T-helper 9 cell (primary cell): ENCODE measurements around the gene PI4K2A.
"Not testable (repeated sequence)": the region's sequence is repeated elsewhere in the genome, so short reads cannot be mapped to it uniquely, and the experiment has no call there.

Experiments
- DNase-seq: peaks from one replicate; pipeline ENCODE4 v3.0.0-alpha.2; 2020

The PI4K2A gene

GRCh38 chr10:97676770-97677581, 36.5 kb downstream of the PI4K2A start:
- peak; percentile 43 for DNase-seq

GRCh38 chr10:97679594-97679993, 39.1 kb downstream of the PI4K2A start:
- DNase-seq = no peak

DNA sequence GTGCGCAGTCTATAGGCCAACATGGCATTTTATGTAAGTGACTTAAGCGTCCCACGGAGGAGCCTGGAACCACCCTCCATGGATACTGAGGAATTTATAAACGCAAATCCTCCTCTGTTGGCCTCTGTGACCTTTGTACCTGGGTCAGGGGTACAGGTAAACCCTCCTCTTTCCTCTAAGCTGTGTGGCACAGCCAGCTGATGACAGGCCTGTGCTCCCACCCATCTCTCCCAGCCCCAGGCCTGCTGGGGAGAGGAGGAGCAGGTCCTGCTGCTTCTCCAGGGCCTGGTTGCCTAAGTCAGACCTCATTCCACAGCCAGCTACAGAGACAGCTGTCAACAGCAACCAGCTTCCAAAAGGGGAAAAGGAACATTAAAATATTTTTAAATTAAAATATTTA, 41.6 kb downstream of the PI4K2A start:
- DNase-seq = no peak

- no peak for DNase-seq
These were observed 43.3 kb downstream of the PI4K2A start for GRCh38 chr10:97683556-97684367.

DNA sequence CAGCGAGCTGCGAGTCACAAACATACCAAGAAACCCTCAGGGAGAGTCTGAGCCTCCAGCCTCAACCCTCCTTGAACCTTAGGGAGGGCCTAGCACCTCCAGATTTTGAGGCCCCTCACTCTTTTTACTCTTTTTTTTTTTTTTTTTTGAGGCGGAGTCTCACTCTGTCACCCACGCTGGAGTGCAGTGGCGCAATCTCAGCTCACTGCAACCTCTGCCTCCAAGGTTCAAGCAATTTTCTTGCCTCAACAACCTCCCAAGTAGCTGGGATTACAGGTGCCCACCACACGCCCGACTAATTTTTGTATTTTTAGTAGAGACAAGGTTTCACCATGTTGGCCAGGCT, 43.9 kb downstream of the PI4K2A start:
- not testable (repeated sequence) for DNase-seq

- no peak for DNase-seq
These were observed 44.5 kb downstream of the PI4K2A start for GRCh38 chr10:97684866-97685394.

DNA sequence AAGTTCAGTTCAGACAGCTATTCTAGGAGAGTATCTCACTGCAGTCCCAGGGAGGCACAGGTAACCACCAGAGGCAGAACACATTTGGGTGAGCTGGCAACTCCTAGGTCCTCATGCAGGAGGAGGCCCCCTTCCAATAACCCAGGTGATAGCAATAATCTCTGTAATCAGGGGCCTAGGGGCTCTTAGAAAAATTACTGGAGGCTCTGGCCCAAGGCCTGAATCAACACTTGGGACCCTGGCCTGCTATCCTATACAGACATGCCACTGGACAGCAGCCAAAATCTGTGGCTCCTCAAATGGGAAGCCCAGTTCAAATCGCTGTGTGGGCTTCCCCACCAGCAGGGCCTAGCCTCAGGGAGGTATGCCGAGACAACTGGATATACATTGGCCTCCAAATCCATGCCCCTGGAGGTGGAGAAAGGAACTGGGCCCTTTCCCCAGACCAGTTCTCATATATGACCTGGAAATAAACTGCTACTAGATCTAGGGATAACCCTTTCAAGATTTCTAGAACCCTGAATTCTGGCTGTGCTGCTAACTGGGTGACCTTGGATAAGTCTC, 45.0 kb downstream of the PI4K2A start:
- no peak for DNase-seq

GRCh38 chr10:97686301-97686961, 46.0 kb downstream of the PI4K2A start:
- DNase-seq = no peak

- peak; percentile 95 for DNase-seq
These were observed 46.7 kb downstream of the PI4K2A start, which contains the start of gene AVPI1 for GRCh38 chr10:97686962-97687784. Gene AVPI1, minus strand, starts transcription at chr10:97687241. Its CDS starts 7,336 bp downstream, at chr10:97679905.

GRCh38 chr10:97687785-97688781, 47.6 kb downstream of the PI4K2A start:
- DNase-seq = no peak

DNA sequence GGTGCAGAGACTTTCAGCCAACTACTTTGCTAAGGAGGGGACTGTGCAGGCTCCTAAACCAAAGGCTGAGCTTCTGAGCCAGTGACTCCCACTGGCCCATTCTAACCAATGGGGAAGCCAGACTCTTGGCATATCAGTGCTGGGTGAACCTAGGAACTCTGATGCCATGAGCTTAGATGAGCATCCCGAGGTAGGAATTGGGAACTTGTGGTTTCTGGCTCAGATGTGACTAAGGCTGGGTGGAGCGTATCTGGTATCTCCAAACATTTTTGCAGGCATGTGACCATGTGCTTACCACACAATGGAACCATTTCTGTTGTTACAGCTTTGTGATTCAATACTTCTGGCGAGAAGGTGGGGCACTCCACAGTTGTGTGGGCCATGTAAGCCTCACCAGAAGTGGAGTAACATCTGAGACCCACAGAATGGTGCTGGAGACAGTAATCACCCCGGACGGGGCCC, 49.1 kb downstream of the PI4K2A start:
- DNase-seq = no peak

- no peak for DNase-seq
These were observed 49.7 kb downstream of the PI4K2A start for GRCh38 chr10:97690133-97690532.

DNA sequence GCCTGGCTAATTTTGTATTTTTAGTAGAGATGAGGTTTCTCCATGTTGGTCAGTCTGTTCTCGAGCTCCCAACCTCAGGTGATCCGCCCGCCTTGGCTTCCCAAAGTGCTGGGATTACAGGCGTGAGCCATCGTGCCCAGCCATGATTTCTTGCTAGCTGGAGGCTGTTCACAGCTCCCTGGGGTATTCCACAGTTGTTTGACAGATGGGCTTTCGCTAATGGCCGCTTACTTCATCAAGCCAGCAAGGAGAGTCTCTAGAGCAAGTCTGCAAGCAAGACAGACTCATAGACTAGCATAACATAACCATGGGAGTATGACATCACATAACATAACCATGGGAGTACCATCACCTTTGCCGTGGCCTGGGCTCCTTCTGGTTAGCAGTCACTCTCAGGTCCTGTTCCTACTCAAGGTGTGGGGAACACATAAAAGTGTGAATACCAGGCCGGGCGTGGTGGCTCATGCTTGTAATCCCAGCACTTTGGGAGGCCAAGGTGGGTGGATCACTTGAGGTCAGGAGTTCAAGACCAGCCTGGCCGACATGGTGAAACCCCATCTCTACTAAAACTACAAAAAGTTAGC, 57.7 kb downstream of the PI4K2A start:
- DNase-seq = not testable (repeated sequence)

DNA sequence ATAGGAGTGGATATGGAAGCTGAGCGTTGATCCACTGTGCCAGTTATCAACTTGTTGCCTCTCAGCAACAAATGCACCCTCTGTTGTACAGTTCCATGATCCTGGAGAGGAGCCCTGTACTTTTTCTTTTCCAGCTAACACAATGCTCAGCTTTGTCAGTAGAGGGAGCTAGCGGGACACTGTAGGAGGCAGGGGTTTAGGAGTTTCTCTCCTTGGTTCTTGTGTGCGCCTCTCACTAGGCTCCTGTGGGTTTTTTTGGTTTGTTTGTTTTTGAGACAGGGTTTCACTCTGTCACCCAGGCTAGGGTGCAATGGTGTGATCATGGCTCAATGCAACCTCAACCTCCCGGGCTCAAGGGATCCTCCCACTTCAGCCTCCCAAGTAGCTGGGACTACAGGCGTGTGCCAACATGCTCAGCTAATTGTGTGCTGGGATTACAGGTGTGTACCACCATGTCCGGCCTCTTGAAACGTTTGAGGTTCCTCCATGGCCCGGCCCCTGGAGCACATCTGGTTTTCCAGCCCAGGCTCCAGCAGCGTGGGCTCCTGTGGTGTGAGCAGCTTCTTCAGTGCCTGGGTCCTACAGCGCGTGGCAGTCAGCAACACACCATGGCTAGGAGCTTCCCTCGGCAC, 61.1 kb downstream of the PI4K2A start:
- DNase-seq = peak; percentile 17

DNA sequence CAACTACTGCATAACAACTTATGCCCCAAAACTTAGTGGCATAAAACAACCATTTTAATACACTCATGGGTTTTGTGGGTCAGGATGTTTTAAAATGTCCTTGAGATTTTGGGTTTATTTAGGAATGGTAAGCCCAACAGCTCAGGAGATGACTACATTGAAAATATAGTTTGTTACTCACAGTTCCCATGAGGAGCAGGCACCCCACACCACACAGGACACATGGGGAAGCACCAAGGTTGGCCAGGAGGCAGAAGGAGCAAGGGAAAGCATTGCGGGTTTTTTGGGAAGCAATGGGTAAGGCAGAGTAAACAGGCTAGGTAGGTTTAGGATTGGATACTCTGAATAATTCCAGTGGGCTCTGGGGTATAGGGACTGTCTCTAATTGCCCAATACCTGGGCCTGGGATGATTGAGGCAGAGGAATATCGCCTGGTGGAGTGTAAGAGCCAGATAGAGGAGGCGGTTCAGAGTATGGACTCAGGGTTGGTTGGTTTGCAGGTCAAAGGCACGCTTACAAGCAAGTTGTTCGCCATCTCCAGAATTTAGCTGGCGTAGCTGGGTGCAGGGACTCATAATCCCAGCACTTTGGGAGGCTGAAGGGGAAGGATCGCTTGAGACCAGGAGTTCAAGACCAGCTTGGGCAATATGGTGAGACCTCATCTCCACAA, 63.1 kb downstream of the PI4K2A start:
- DNase-seq = no peak

DNA sequence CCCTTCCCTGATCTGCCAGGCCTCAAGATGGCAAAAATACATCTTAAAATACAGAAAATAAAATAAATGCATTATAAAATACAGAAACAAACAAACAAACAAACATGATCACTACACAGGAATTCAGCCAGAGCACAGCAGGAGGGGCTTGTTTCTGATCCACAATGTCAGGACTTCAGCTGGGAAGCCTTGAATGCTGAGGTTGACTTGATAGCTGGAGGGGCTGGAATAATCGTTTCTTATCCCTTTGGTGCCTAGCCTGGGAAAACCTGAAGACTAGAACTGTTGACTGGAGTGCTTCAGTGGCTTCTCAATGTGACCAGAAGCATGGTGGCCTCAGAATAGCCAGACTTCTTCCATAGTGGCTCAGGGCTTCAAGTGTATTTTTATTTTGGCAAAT, 63.9 kb downstream of the PI4K2A start:
- no peak for DNase-seq

DNA sequence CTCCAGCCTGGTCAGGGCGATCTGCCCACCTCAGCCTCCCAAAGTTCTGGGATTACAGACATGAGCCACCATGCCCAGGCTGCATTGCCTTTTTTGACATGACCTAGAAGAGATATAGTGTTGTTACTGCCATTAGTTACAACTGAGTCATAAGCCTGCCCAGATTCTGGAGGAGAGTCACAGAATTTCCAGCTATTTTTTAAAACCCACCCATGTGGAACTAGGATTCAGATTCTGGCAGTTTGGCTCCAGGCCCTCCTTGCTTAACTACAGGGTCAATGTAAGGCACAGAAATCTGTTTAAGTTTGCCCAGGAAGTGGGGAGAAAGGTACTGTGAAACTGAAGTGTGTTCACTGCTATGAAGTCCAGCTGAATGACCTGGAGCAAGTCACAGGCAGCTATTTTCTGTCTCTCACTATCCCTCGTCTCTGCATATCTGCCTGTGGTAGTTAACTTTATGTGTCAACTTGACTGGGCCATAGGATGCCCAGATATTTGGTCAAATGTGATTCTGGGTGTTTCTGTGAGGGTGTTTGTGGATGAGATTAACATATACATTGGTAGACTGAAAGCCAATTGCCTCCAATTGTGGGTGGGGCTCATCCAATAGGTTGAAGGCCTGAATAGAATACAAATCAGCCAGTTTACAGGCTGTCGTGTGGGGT, 64.7 kb downstream of the PI4K2A start:
- DNase-seq = no peak

DNA sequence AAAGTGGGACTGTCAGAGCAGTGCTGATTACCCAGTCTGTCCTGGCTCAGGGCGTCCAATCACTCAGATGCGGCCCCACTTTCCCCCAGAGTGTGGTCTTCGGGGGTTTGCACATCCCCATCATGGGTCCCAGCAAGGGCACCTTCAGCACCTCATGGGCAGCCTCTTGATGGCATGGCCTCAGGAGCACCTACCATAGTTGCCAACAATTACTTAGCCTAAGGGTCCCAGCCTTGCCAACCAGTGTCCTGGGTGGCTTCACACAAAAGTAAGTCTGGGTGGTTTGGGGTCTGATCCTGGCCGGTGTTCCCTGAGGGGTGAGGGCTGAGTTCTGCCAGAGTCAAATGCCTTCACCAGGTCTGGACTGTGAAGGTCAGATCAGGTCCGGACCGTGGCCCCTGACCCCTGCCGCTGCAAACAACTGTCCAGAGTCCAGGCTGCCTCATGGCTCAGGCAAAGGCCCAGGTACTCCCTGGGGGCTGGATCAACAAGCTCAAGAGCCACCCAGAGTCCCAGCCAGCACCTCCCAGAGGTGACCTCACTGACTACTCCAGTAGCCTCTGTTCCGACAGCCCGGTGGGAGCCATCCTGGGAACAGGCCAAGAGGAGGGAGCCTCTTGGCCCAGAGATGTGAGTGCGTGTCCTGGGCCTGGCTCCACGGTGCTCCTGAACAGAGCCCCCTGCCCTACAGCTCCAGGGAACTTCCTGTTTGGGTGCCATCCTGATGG, 66.8 kb downstream of the PI4K2A start:
- no peak for DNase-seq
